Testis (tissue), 5 donors: ENCODE measurements around the gene PGAP2. TPM values are rescaled to one million over a fixed set of nuclear protein-coding genes. Genes with fewer than 3 reads are reported as not detected.
"Not testable (repeated sequence)": the region's sequence is repeated elsewhere in the genome, so short reads cannot be mapped to it uniquely, and the experiment has no call there.

ENCODE experiments used
- DNase-seq: peaks from one replicate; pipeline ENCODE4 v3.0.0-alpha.2; 2019
- H3K27ac ChIP-seq, 2 donors: fragments of 200-600 bp; sonication (generic); one replicate each; pipeline ENCODE4 v1.5.1; 2019
- H3K27me3 ChIP-seq: fragments of 200-600 bp; sonication (generic); one replicate; pipeline ENCODE4 v1.5.1; 2019
- H3K36me3 ChIP-seq: fragments of 200-600 bp; sonication (generic); one replicate; pipeline ENCODE4 v1.5.1; 2017; ENCODE audit warnings: low read depth; ENCODE audit errors: missing control alignments
- H3K4me1 ChIP-seq: fragments of 200-600 bp; sonication (generic); one replicate; pipeline ENCODE4 v1.5.1; 2019
- H3K4me3 ChIP-seq, 2 donors: fragments of 200-600 bp; sonication (generic); one replicate each; pipeline ENCODE4 v1.5.1; 2017 to 2019
- H3K9me3 ChIP-seq: fragments of 200-600 bp; sonication (generic); one replicate; pipeline ENCODE4 v1.5.1; 2017
- CTCF ChIP-seq, 3 experiments: fragments of 450-650 bp in 2 of 3; fragments of 200-600 bp in 1 of 3; sonication (generic) in 1 of 3; IDR thresholded peaks; one replicate each; pipeline ENCODE4 v1.5.1; 2016 to 2019; ENCODE audit warnings: antibody characterized with exemption in 3 of 3, mild to moderate bottlenecking in 2 of 3, moderate library complexity in 1 of 3
- POLR2A ChIP-seq: fragments of 450-650 bp; IDR thresholded peaks from one replicate; pipeline ENCODE4 v1.6.1; 2017; ENCODE audit warnings: antibody characterized with exemption, mild to moderate bottlenecking, moderate library complexity
- WGBS, 2 donors: methylation state at CpG; one replicate each; pipeline ENCODE4 v1.1.5; 2018; 5-methylcytosine and 5-hydroxymethylcytosine counted together
- intact Hi-C: fragments of 100-400 bp; cut with DNase I; formaldehyde crosslinking; loops from one replicate; pipeline ENCODE4 v1.15.1; 2023; ENCODE audit warnings: low total_unique reads
- long read RNA-seq, 2 donors: transcript quantifications; one replicate each; lab custom pipeline, GENCODE V29; 2026
- polyA plus RNA-seq: library from polyadenylated mRNA; stranded (reverse); fragments of 350-450 nt; fragmentation: Illumina TruSeq; extraction: RNeasy Lipid Tissue Mini Kit (QIAGEN cat#74804); gene quantifications from one replicate; pipeline ENCODE4 v1.2.3, GENCODE V29; 2014; ENCODE audit warnings: low read depth, low replicate concordance; ENCODE audit not compliant: insufficient read depth
- total RNA-seq, 2 donors: library from RNA; depleted of rRNA; stranded (reverse); fragments of >200 nt; gene quantifications; one replicate each; pipeline ENCODE4 v1.2.3, GENCODE V29; 2016

PGAP2 gene
- total RNA-seq: 10 to 100 TPM; 40.5 to 56.8 TPM
- 54.4 TPM for polyA plus RNA-seq
- long read RNA-seq, donor 1, transcript PGAP2-203 (7 exons, 1,837 nt): major isoform, 5 of 12 reads
- long read RNA-seq, donor 1, partial matches to known transcripts: 0 of 12 reads
- long read RNA-seq, donor 1, other reads (novel, unspliced or antisense): 0 of 12 reads
- long read RNA-seq, donor 2, partial matches to known transcripts: 0 of 2 reads
- long read RNA-seq, donor 2, other reads (novel, unspliced or antisense): 0 of 2 reads

GRCh38 chr11:3807909-3808860, at the start of gene PGAP2:
PGAP2 (plus strand) TSS chr11:3808560; CDS start chr11:3811260, 2,700 bp downstream.
- intact Hi-C loops: no loop called here
- TF ChIP-seq POLR2A: no peak
- TF ChIP-seq CTCF (IDR thresholded peaks at IDR 0.05): peak in 2 of 3 experiments; percentile 38 to 56
- Histone ChIP-seq H3K9me3 (no peaks in the 10 kb centered on the region), H3K4me3 (peak within 1 kb of the TSS; percentile 53 to 69), H3K4me1 (peaks cover 6% of the 10 kb centered on the region), H3K27me3 (no peaks in the 10 kb centered on the region), H3K27ac (peak within 1 kb of the TSS in 1 of 2 donors; percentile 6), H3K36me3 (no peaks in the 10 kb centered on the region)
- WGBS, 2 donors: 1 to 2% methylated on average over 27 to 54 of the region's 55 CpGs
- DNase-seq: peak; percentile 71

- no peaks in the 10 kb centered on the region for H3K27me3 ChIP-seq
- intact Hi-C loops: no loop called here
- WGBS, 2 donors: 92 to 97% methylated on average over 4 of the region's 4 CpGs
- H3K9me3 ChIP-seq: no peaks in the 10 kb centered on the region
- no peaks in the 10 kb centered on the region for H3K36me3 ChIP-seq
- H3K4me1 ChIP-seq: no peaks in the 10 kb centered on the region
- no peak overlapping the region for H3K4me3 ChIP-seq
- no peak for TF ChIP-seq CTCF (IDR thresholded peaks at IDR 0.05)
- TF ChIP-seq POLR2A: no peak
- no peak for DNase-seq
- no peak overlapping the region for H3K27ac ChIP-seq
Observed at GRCh38 chr11:3764266-3764665, 44.1 kb upstream of the PGAP2 start.

- intact Hi-C loops, H3K36me3 ChIP-seq, H3K9me3 ChIP-seq, H3K4me1 ChIP-seq, H3K4me3 ChIP-seq, H3K27ac ChIP-seq, H3K27me3 ChIP-seq, DNase-seq: not testable (repeated sequence)
- 87 to 97% methylated on average over 9 of the region's 9 CpGs for WGBS, 2 donors
Observed at GRCh38 chr11:3766836-3767235, 41.5 kb upstream of the PGAP2 start.

GRCh38 chr11:3767536-3767935, 40.8 kb upstream of the PGAP2 start:
- H3K27ac ChIP-seq: no peak overlapping the region
- no peaks in the 10 kb centered on the region for H3K27me3 ChIP-seq
- H3K9me3 ChIP-seq: no peaks in the 10 kb centered on the region
- 70 to 80% methylated on average over 3 of the region's 3 CpGs for WGBS, 2 donors
- H3K36me3 ChIP-seq: no peaks in the 10 kb centered on the region
- no peaks in the 10 kb centered on the region for H3K4me1 ChIP-seq
- no peak for TF ChIP-seq POLR2A
- no peak for TF ChIP-seq CTCF (IDR thresholded peaks at IDR 0.05)
- no peak overlapping the region for H3K4me3 ChIP-seq
- intact Hi-C loops: no loop called here
- DNase-seq: no peak

GRCh38 chr11:3773180-3773579, 35.2 kb upstream of the PGAP2 start:
- intact Hi-C loops: no loop called here
- Histone ChIP-seq H3K36me3 (no peaks in the 10 kb centered on the region), H3K9me3 (no peaks in the 10 kb centered on the region), H3K4me3 (no peak overlapping the region), H3K27me3 (no peaks in the 10 kb centered on the region), H3K27ac (no peak overlapping the region), H3K4me1 (no peaks in the 10 kb centered on the region)
- no peak for DNase-seq
- 87 to 94% methylated on average over 4 of the region's 4 CpGs for WGBS, 2 donors
- TF ChIP-seq POLR2A: no peak
- TF ChIP-seq CTCF (IDR thresholded peaks at IDR 0.05): no peak
